HuH-7.5 (cell line): ENCODE measurements around the gene UBE2G2.
"Not testable (repeated sequence)": the region's sequence is repeated elsewhere in the genome, so short reads cannot be mapped to it uniquely, and the experiment has no call there.

Experiments used
- DNase-seq: peaks from one replicate; pipeline ENCODE4 v3.0.0; 2011; ENCODE audit warnings: low spot score

Gene UBE2G2

GRCh38 chr21:44836349-44836665 is 34.7 kb upstream of the UBE2G2 start:
- DNase-seq, result no peak

GRCh38 chr21:44835647-44835973 is 34.0 kb upstream of the UBE2G2 start:
- no peak for DNase-seq

GRCh38 chr21:44834951-44835646 is 33.5 kb upstream of the UBE2G2 start:
- no peak for DNase-seq

GRCh38 chr21:44834231-44834950 is 32.8 kb upstream of the UBE2G2 start:
- DNase-seq, result no peak

GRCh38 chr21:44833663-44834062 is 32.0 kb upstream of the UBE2G2 start:
- no peak for DNase-seq

GRCh38 chr21:44832516-44833255 is 31.1 kb upstream of the UBE2G2 start:
- DNase-seq, result not testable (repeated sequence)

GRCh38 chr21:44831227-44831860 is 29.7 kb upstream of the UBE2G2 start:
- DNase-seq, result no peak

GRCh38 chr21:44829507-44830092 is 28.0 kb upstream of the UBE2G2 start:
- no peak for DNase-seq

- DNase-seq, result no peak
Observed at GRCh38 chr21:44828362-44829056, 26.9 kb upstream of the UBE2G2 start.

- DNase-seq, result no peak
Observed at GRCh38 chr21:44823179-44823660, 21.6 kb upstream of the UBE2G2 start.

GRCh38 chr21:44822484-44823178 is 21.0 kb upstream of the UBE2G2 start:
- DNase-seq, result no peak

GRCh38 chr21:44820851-44821250 is 19.2 kb upstream of the UBE2G2 start:
- DNase-seq, result no peak

GRCh38 chr21:44819283-44820243 is 17.9 kb upstream of the UBE2G2 start:
- DNase-seq, result no peak

- DNase-seq, result no peak
Observed at GRCh38 chr21:44818640-44819011, 17.0 kb upstream of the UBE2G2 start.

GRCh38 chr21:44817914-44818639 is 16.5 kb upstream of the UBE2G2 start, which contains the start of gene SUMO3:
SUMO3 (minus strand) TSS chr21:44818062; CDS start chr21:44817968, 94 bp downstream.
- DNase-seq, result peak; percentile 90

GRCh38 chr21:44817506-44817880 is 15.9 kb upstream of the UBE2G2 start:
- DNase-seq, result peak; percentile 53

- no peak for DNase-seq
Observed at GRCh38 chr21:44816761-44817505, 15.3 kb upstream of the UBE2G2 start.

GRCh38 chr21:44815852-44816628 is 14.4 kb upstream of the UBE2G2 start:
- DNase-seq, result no peak
